Breast epithelium (tissue), 4 donors: ENCODE results near the gene TMEM170A. TPM values are rescaled to one million over a fixed set of nuclear protein-coding genes. Genes with fewer than 3 reads are reported as not detected.

Experiments
- DNase-seq, 2 donors: peaks; one replicate each; pipeline ENCODE4 v3.0.0-alpha.2; 2019; ENCODE audit warnings: low spot score in 2 of 2
- H3K27ac ChIP-seq, 2 donors: fragments of 200-600 bp; sonication (generic) in 1 of 2; one replicate each; pipeline ENCODE4 v1.5.1; 2016 to 2019; ENCODE audit warnings: mild to moderate bottlenecking in 1 of 2
- H3K27me3 ChIP-seq, 2 donors: fragments of 200-600 bp; sonication (generic) in 1 of 2; one replicate each; pipeline versions ENCODE4 v1.5.1 to v1.6.0; 2017 to 2019; ENCODE audit warnings: control low read depth in 1 of 2, mild to moderate bottlenecking in 1 of 2
- H3K36me3 ChIP-seq: fragments of 200-600 bp; one replicate; pipeline ENCODE4 v1.5.1; 2019
- H3K4me1 ChIP-seq, 2 donors: fragments of 200-600 bp; sonication (generic); one replicate each; pipeline ENCODE4 v1.5.1; 2016 to 2019; ENCODE audit warnings: control low read depth in 1 of 2
- H3K4me3 ChIP-seq, 3 donors: fragments of 200-600 bp; sonication (generic); 1 replicate in 2 of 3; 2 replicates in 1 of 3; pipeline ENCODE4 v1.5.1; 2016 to 2019; ENCODE audit warnings: mild to moderate bottlenecking in 3 of 3, moderate library complexity in 2 of 3
- H3K9me3 ChIP-seq, 2 donors: fragments of 200-600 bp; sonication (generic) in 1 of 2; one replicate each; pipeline ENCODE4 v1.5.1; 2016 to 2019; ENCODE audit warnings: control low read depth in 1 of 2
- CTCF ChIP-seq, 3 donors: fragments of 450-650 bp; IDR thresholded peaks; one replicate each; pipeline ENCODE4 v1.5.1; 2016 to 2017; ENCODE audit warnings: antibody characterized with exemption in 3 of 3, mild to moderate bottlenecking in 3 of 3, moderate library complexity in 3 of 3
- POLR2A ChIP-seq: fragments of 450-650 bp; IDR thresholded peaks from one replicate; pipeline ENCODE4 v1.6.1; 2016; ENCODE audit warnings: antibody characterized with exemption, mild to moderate bottlenecking, moderate library complexity
- POLR2AphosphoS5 ChIP-seq, 3 donors: sonication (generic); formaldehyde crosslinking; IDR thresholded peaks; one replicate each; pipeline ENCODE4 v1.6.1; 2017; ENCODE audit warnings: antibody characterized with exemption in 3 of 3
- intact Hi-C: fragments of 100-400 bp; cut with DNase I; formaldehyde crosslinking; loops from one replicate; pipeline ENCODE4 v1.15.1; 2023; ENCODE audit warnings: low total_unique reads
- total RNA-seq, 3 donors: library from RNA; depleted of rRNA; stranded (reverse); fragments of >200 nt; gene quantifications; one replicate each; pipeline ENCODE4 v1.1.0, GENCODE V29; 2016

Gene TMEM170A
- total RNA-seq, 3 donors from 2014 or later, result 12.8 to 36.3 (median 22.0) TPM

GRCh38 chr16:75398333-75398732 is 66.2 kb downstream of the TMEM170A start:
- Histone ChIP-seq H3K27me3 (no peaks in the 10 kb centered on the region), H3K4me3 (no peak overlapping the region), H3K9me3 (no peaks in the 10 kb centered on the region), H3K4me1 (peaks cover 0 to 5% of the 10 kb centered on the region in 2 donors), H3K36me3 (peaks cover 4% of the 10 kb centered on the region), H3K27ac (no peak overlapping the region)
- intact Hi-C loops, result loop anchor here (10.0 kb wide), 1 partner anchor 194 kb away; the partner anchor contains the start of gene CTRB2
- no peak for TF ChIP-seq POLR2A
- no peak for TF ChIP-seq CTCF (IDR thresholded peaks at IDR 0.05)
- no peak for TF ChIP-seq POLR2AphosphoS5 (IDR thresholded peaks at IDR 0.05)
- no peak for DNase-seq

GRCh38 chr16:75394941-75395340 is 69.5 kb downstream of the TMEM170A start:
- Histone ChIP-seq H3K4me1 (no peaks in the 10 kb centered on the region), H3K9me3 (no peaks in the 10 kb centered on the region), H3K4me3 (no peak overlapping the region), H3K27ac (no peak overlapping the region), H3K27me3 (no peaks in the 10 kb centered on the region), H3K36me3 (peaks cover 4% of the 10 kb centered on the region)
- no peak for TF ChIP-seq POLR2AphosphoS5 (IDR thresholded peaks at IDR 0.05)
- TF ChIP-seq CTCF (IDR thresholded peaks at IDR 0.05), result no peak
- no peak for TF ChIP-seq POLR2A
- intact Hi-C loops, result loop anchor here (10.0 kb wide), 1 partner anchor 190 kb away; the partner anchor contains the start of gene CTRB2
- DNase-seq, result no peak

Other genes starting within 250 kb of the TMEM170A start
- not detected for gene CTRB1, start 245.7 kb downstream of the TMEM170A start, total RNA-seq
- gene BCAR1, start 213.1 kb downstream of the TMEM170A start, total RNA-seq, result 10 to 100 TPM; 13.6 to 38.7 (median 32.9) TPM
- gene CFDP1, start 31.2 kb downstream of the TMEM170A start, total RNA-seq, result 10 to 100 TPM; 55.5 to 81.9 (median 80.9) TPM
- under 1 TPM in 2 of 3 donors, not detected in 1; under 0.01 to 0.44 TPM for gene CHST6, start 30.8 kb upstream of the TMEM170A start, total RNA-seq
- gene CHST5, start 71.4 kb upstream of the TMEM170A start, total RNA-seq, result under 1 TPM in 2 of 3 donors, not detected in 1; 0.15 to 0.33 TPM
- 1 to 10 TPM; 6.6 to 9.8 (median 7.0) TPM for gene TMEM231, start 91.6 kb upstream of the TMEM170A start, total RNA-seq
- gene GABARAPL2, start 101.7 kb upstream of the TMEM170A start, total RNA-seq, result 100 to 1,000 TPM in 2 of 3 donors, 10 to 100 TPM in 1; 95.2 to 128 (median 104) TPM
- gene ADAT1, start 158.6 kb upstream of the TMEM170A start, total RNA-seq, result 10 to 100 TPM; 30.1 to 74.9 (median 62.3) TPM
- 100 to 1,000 TPM; 107 to 135 (median 114) TPM for gene KARS1, start 183.0 kb upstream of the TMEM170A start, total RNA-seq
- 10 to 100 TPM; 68.2 to 79.0 (median 76.0) TPM for gene TERF2IP, start 183.1 kb upstream of the TMEM170A start, total RNA-seq
- gene CPHXL2, start 212.3 kb upstream of the TMEM170A start, total RNA-seq, result not detected
- not detected for gene DUXB, start 236.8 kb upstream of the TMEM170A start, total RNA-seq